GM12892 (cell line): ENCODE measurements around the gene SERPIND1.

Experiments
- POLR2A ChIP-seq: IDR thresholded peaks from 2 replicates; pipeline ENCODE4 v1.6.1; 2011; ENCODE audit warnings: low read depth, low read length, control low read depth
- POLR2AphosphoS5 ChIP-seq: IDR thresholded peaks from 2 replicates; pipeline ENCODE4 v1.6.1; 2011; ENCODE audit warnings: low read depth, low read length, control low read depth

- TF ChIP-seq POLR2AphosphoS5: no peak
- no peak for TF ChIP-seq POLR2A
These were observed 51.7 kb downstream of the SERPIND1 start for GRCh38 chr22:20825624-20826023.
